Measurements from ENCODE around the gene TMEM100. TPM values are rescaled to one million over a fixed set of nuclear protein-coding genes. Genes with fewer than 3 reads are reported as not detected.
"Not testable (repeated sequence)": the region's sequence is repeated elsewhere in the genome, so short reads cannot be mapped to it uniquely, and the experiment has no call there.

The TMEM100 gene
- polyA plus RNA-seq, 3 donors = not detected

GRCh38 chr17:55673743-55674506 is 48.7 kb downstream of the TMEM100 start:
- peaks cover 0 to 2% (median 0%) of the 10 kb centered on the region in 3 donors for H3K27me3 Mint-ChIP-seq (ENCODE audit: low read depth in 3 of 3)
- Histone ChIP-seq H3K9me3 (replicated peaks in 1 of 2; ENCODE audit: control insufficient read depth in 1 of 2, insufficient read depth in 1 of 2, low read length in 2 of 2) (no peaks in the 10 kb centered on the region), H3K4me2 (replicated peaks; ENCODE audit: extremely low read depth, low read length, poor library complexity, severe bottlenecking) (peak overlapping the region; percentile 35), H3K27ac (ENCODE audit: low read depth in 1 of 2, low read length in 2 of 2) (peak overlapping the region; percentile 30 to 92), H3K9ac (ENCODE audit: insufficient read depth, low read length, poor library complexity, severe bottlenecking) (no peak overlapping the region), H3K36me3 (replicated peaks in 1 of 2; ENCODE audit: control insufficient read depth in 1 of 2, insufficient read depth in 2 of 2, low read length in 2 of 2) (no peaks in the 10 kb centered on the region), H3K4me3 (replicated peaks in 1 of 3; ENCODE audit: low read depth in 2 of 3, low read length in 3 of 3) (peak overlapping the region in 1 of 3 experiments; percentile 35), H4K20me1 (ENCODE audit: insufficient read depth, low read length) (no peaks in the 10 kb centered on the region), H3K4me1 (ENCODE audit: control insufficient read depth in 1 of 2, insufficient read depth in 2 of 2, low read length in 2 of 2) (peaks cover 50 to 57% of the 10 kb centered on the region in 2 donors), H3K27me3 (ENCODE audit: control insufficient read depth in 2 of 2, insufficient read depth in 2 of 2, low read length in 2 of 2) (no peaks in the 10 kb centered on the region), H3K79me2 (ENCODE audit: insufficient read depth, low read length) (no peaks in the 10 kb centered on the region), H2AFZ (ENCODE audit: insufficient read depth, low read depth, low read length, poor library complexity, severe bottlenecking) (no peak overlapping the region)
- peaks cover 49% of the 10 kb centered on the region for H3K4me1 Mint-ChIP-seq
- WGBS (ENCODE audit: insufficient coverage) = 0% methylated on average over 1 of the region's 3 CpGs
- no peak for TF ChIP-seq CTCF (IDR thresholded peaks at IDR 0.05)
- H3K9me3 Mint-ChIP-seq = peaks cover 0 to 9% (median 4%) of the 10 kb centered on the region in 7 donors
- peaks cover 0 to 2% of the 10 kb centered on the region in 2 donors for H3K36me3 Mint-ChIP-seq
- DNase-seq = peak; percentile 84 to 91 (median 89)
- intact Hi-C loops (cut with micrococcal nuclease) = no loop called here
- peak overlapping the region; percentile 87 to 97 (median 95) for H3K27ac Mint-ChIP-seq
- H3K4me3 Mint-ChIP-seq = peak overlapping the region in 1 of 2 donors; percentile 69

GRCh38 chr17:55672585-55673501 is 49.8 kb downstream of the TMEM100 start:
- Histone ChIP-seq H3K79me2 (ENCODE audit: insufficient read depth, low read length) (no peaks in the 10 kb centered on the region), H4K20me1 (ENCODE audit: insufficient read depth, low read length) (no peaks in the 10 kb centered on the region), H3K36me3 (replicated peaks in 1 of 2; ENCODE audit: control insufficient read depth in 1 of 2, insufficient read depth in 2 of 2, low read length in 2 of 2) (no peaks in the 10 kb centered on the region), H3K27me3 (ENCODE audit: control insufficient read depth in 2 of 2, insufficient read depth in 2 of 2, low read length in 2 of 2) (no peaks in the 10 kb centered on the region), H3K9ac (ENCODE audit: insufficient read depth, low read length, poor library complexity, severe bottlenecking) (peak overlapping the region; percentile 49), H3K27ac (ENCODE audit: low read depth in 1 of 2, low read length in 2 of 2) (peak overlapping the region; percentile 89 to 92), H3K9me3 (replicated peaks in 1 of 2; ENCODE audit: control insufficient read depth in 1 of 2, insufficient read depth in 1 of 2, low read length in 2 of 2) (no peaks in the 10 kb centered on the region), H3K4me2 (replicated peaks; ENCODE audit: extremely low read depth, low read length, poor library complexity, severe bottlenecking) (peak overlapping the region; percentile 35), H3K4me1 (ENCODE audit: control insufficient read depth in 1 of 2, insufficient read depth in 2 of 2, low read length in 2 of 2) (peaks cover 46 to 53% of the 10 kb centered on the region in 2 donors), H3K4me3 (replicated peaks in 1 of 3; ENCODE audit: low read depth in 2 of 3, low read length in 3 of 3) (peak overlapping the region in 1 of 3 experiments; percentile 35), H2AFZ (ENCODE audit: insufficient read depth, low read depth, low read length, poor library complexity, severe bottlenecking) (no peak overlapping the region)
- Mint-ChIP-seq H3K4me1 (peaks cover 48% of the 10 kb centered on the region), H3K27me3 (ENCODE audit: low read depth in 3 of 3) (peaks cover 0 to 2% (median 0%) of the 10 kb centered on the region in 3 donors), H3K27ac (peak overlapping the region; percentile 87 to 97 (median 95)), H3K36me3 (peaks cover 0 to 2% of the 10 kb centered on the region in 2 donors), H3K9me3 (peaks cover 0 to 9% (median 4%) of the 10 kb centered on the region in 7 donors), H3K4me3 (peak overlapping the region in 1 of 2 donors; percentile 57)
- 10% methylated on average over 3 of the region's 3 CpGs for WGBS (ENCODE audit: insufficient coverage)
- intact Hi-C loops (cut with micrococcal nuclease) = no loop called here
- peak; percentile 50 to 77 (median 76) for DNase-seq
- no peak for TF ChIP-seq CTCF (IDR thresholded peaks at IDR 0.05)

- H3K27ac Mint-ChIP-seq = peak overlapping the region; percentile 87 to 97 (median 95)
- peaks cover 53% of the 10 kb centered on the region for H3K4me1 Mint-ChIP-seq
- Histone ChIP-seq H3K27ac (ENCODE audit: low read depth in 1 of 2, low read length in 2 of 2) (peak overlapping the region; percentile 89 to 92), H3K4me3 (replicated peaks in 1 of 3; ENCODE audit: low read depth in 2 of 3, low read length in 3 of 3) (peak overlapping the region in 1 of 3 experiments; percentile 35), H3K9ac (ENCODE audit: insufficient read depth, low read length, poor library complexity, severe bottlenecking) (peak overlapping the region; percentile 49), H3K4me1 (ENCODE audit: control insufficient read depth in 1 of 2, insufficient read depth in 2 of 2, low read length in 2 of 2) (peaks cover 46 to 54% of the 10 kb centered on the region in 2 donors)
- H3K27me3 Mint-ChIP-seq (ENCODE audit: low read depth in 3 of 3); intact Hi-C loops (cut with micrococcal nuclease); H3K79me2 ChIP-seq (ENCODE audit: insufficient read depth, low read length); H3K4me3 Mint-ChIP-seq; H3K9me3 ChIP-seq (replicated peaks in 1 of 2; ENCODE audit: control insufficient read depth in 1 of 2, insufficient read depth in 1 of 2, low read length in 2 of 2); H3K36me3 Mint-ChIP-seq; H4K20me1 ChIP-seq (ENCODE audit: insufficient read depth, low read length); H3K4me2 ChIP-seq (replicated peaks; ENCODE audit: extremely low read depth, low read length, poor library complexity, severe bottlenecking); H2AFZ ChIP-seq (ENCODE audit: insufficient read depth, low read depth, low read length, poor library complexity, severe bottlenecking); H3K9me3 Mint-ChIP-seq; DNase-seq; H3K36me3 ChIP-seq (replicated peaks in 1 of 2; ENCODE audit: control insufficient read depth in 1 of 2, insufficient read depth in 2 of 2, low read length in 2 of 2); H3K27me3 ChIP-seq (ENCODE audit: control insufficient read depth in 2 of 2, insufficient read depth in 2 of 2, low read length in 2 of 2): not testable (repeated sequence)
Observed at GRCh38 chr17:55672010-55672409, 50.7 kb downstream of the TMEM100 start.

All from CD14-positive monocyte (primary cell).